ENCODE data around the gene NRXN3.

The NRXN3 gene

GRCh38 chr14:78933166-78933565 is 763.0 kb downstream of the NRXN3 start:
- no peaks in the 10 kb centered on the region for H3K27me3 ChIP-seq (ENCODE audit: insufficient read depth, low read length)
- WGBS: 100% methylated on average over 1 of the region's 2 CpGs
- H3K9me3 ChIP-seq (ENCODE audit: insufficient read depth, low read depth, low read length): no peaks in the 10 kb centered on the region
- 0 out of 2 replicates have a peak, but pooled peaks cover 4% of the 10 kb centered on the region for H3K4me1 ChIP-seq (ENCODE audit: insufficient read depth, low read length)
- H3K4me3 ChIP-seq (ENCODE audit: low read length): no peak overlapping the region
- no peak overlapping the region for H3K27ac ChIP-seq (ENCODE audit: low read depth, low read length)
- no peak overlapping the region for H3K9ac ChIP-seq (ENCODE audit: low read depth, low read length)
- H3K36me3 ChIP-seq (ENCODE audit: insufficient read depth, low read length): no peaks in the 10 kb centered on the region

- H3K4me3 ChIP-seq (ENCODE audit: low read length): no peak overlapping the region
- WGBS: 38% methylated on average over 3 of the region's 4 CpGs
- no peaks in the 10 kb centered on the region for H3K36me3 ChIP-seq (ENCODE audit: insufficient read depth, low read length)
- no peak overlapping the region for H3K9ac ChIP-seq (ENCODE audit: low read depth, low read length)
- H3K27ac ChIP-seq (ENCODE audit: low read depth, low read length): no peak overlapping the region
- H3K27me3 ChIP-seq (ENCODE audit: insufficient read depth, low read length): no peaks in the 10 kb centered on the region
- H3K4me1 ChIP-seq (ENCODE audit: insufficient read depth, low read length): peaks cover 7% of the 10 kb centered on the region; the same call in 1 of the 2 replicates
- H3K9me3 ChIP-seq (ENCODE audit: insufficient read depth, low read depth, low read length): no peaks in the 10 kb centered on the region
Measured at GRCh38 chr14:78933948-78934524, 763.9 kb downstream of the NRXN3 start.

DNA sequence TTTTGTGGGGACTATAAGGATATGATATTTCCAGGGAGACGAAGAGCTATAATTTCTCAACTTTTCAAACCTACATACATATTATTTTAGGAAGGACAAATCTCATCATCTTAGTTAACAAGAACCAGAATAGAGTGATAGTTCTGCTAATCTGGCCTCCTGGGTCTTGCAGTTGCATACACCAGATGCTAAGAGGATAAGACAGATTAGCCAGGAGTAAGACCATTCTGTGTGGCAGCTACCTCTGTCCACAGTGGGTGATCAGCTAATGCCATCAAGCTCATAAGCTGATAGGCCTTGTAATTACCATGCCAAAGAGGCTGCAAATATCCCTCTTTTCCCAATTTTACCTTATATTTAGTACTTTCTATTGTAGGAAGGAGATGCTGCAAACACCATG is 776.8 kb downstream of the NRXN3 start:
- H3K4me1 ChIP-seq (ENCODE audit: insufficient read depth, low read length): no peaks in the 10 kb centered on the region; the same call in 1 of the 2 replicates
- H3K27ac ChIP-seq (ENCODE audit: low read depth, low read length): no peak overlapping the region
- no peaks in the 10 kb centered on the region; the same call in 1 of the 2 replicates for H3K27me3 ChIP-seq (ENCODE audit: insufficient read depth, low read length)
- no peaks in the 10 kb centered on the region for H3K36me3 ChIP-seq (ENCODE audit: insufficient read depth, low read length)
- H3K9ac ChIP-seq (ENCODE audit: low read depth, low read length): no peak overlapping the region
- no CpG with 5 or more reads among the region's 1 CpG for WGBS
- no peak overlapping the region for H3K4me3 ChIP-seq (ENCODE audit: low read length)
- H3K9me3 ChIP-seq (ENCODE audit: insufficient read depth, low read depth, low read length): no peaks in the 10 kb centered on the region

DNA sequence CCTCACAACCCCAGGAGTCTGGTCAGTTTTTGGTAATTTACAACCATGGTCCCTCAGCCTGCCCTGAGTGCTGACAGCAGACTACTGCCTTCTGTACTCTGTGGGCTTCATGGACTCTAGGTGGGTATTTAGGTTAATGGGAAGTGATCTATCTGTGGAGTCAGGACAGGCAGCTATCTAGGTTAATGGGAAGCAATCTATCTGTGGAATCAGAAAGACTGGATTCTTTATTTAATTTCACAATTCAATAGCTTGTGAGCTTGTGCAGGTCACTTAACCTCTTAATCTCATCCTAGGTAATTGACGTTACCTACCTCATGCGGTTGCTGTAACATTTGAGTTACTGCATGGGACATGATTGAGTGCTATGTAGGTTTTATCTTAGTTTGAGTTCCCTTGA is 777.5 kb downstream of the NRXN3 start:
- no peaks in the 10 kb centered on the region for H3K9me3 ChIP-seq (ENCODE audit: insufficient read depth, low read depth, low read length)
- 97% methylated on average over 2 of the region's 2 CpGs for WGBS
- no peaks in the 10 kb centered on the region; the same call in 1 of the 2 replicates for H3K27me3 ChIP-seq (ENCODE audit: insufficient read depth, low read length)
- H3K36me3 ChIP-seq (ENCODE audit: insufficient read depth, low read length): no peaks in the 10 kb centered on the region
- H3K9ac ChIP-seq (ENCODE audit: low read depth, low read length): no peak overlapping the region
- H3K4me1 ChIP-seq (ENCODE audit: insufficient read depth, low read length): no peaks in the 10 kb centered on the region; the same call in 1 of the 2 replicates
- no peak overlapping the region for H3K4me3 ChIP-seq (ENCODE audit: low read length)
- H3K27ac ChIP-seq (ENCODE audit: low read depth, low read length): no peak overlapping the region

GRCh38 chr14:78950649-78951048 is 780.5 kb downstream of the NRXN3 start:
- Histone ChIP-seq H3K27me3 (ENCODE audit: insufficient read depth, low read length) (no peaks in the 10 kb centered on the region; the same call in 1 of the 2 replicates), H3K4me3 (ENCODE audit: low read length) (no peak overlapping the region), H3K9me3 (ENCODE audit: insufficient read depth, low read depth, low read length) (no peaks in the 10 kb centered on the region), H3K36me3 (ENCODE audit: insufficient read depth, low read length) (no peaks in the 10 kb centered on the region), H3K4me1 (ENCODE audit: insufficient read depth, low read length) (no peaks in the 10 kb centered on the region; the same call in 1 of the 2 replicates), H3K27ac (ENCODE audit: low read depth, low read length) (no peak overlapping the region), H3K9ac (ENCODE audit: low read depth, low read length) (no peak overlapping the region)
- WGBS: 73% methylated on average over 2 of the region's 3 CpGs

- Histone ChIP-seq H3K4me1 (ENCODE audit: insufficient read depth, low read length) (no peaks in the 10 kb centered on the region; the same call in 1 of the 2 replicates), H3K27me3 (ENCODE audit: insufficient read depth, low read length) (no peaks in the 10 kb centered on the region), H3K36me3 (ENCODE audit: insufficient read depth, low read length) (no peaks in the 10 kb centered on the region), H3K9ac (ENCODE audit: low read depth, low read length) (no peak overlapping the region), H3K27ac (ENCODE audit: low read depth, low read length) (no peak overlapping the region), H3K4me3 (ENCODE audit: low read length) (no peak overlapping the region), H3K9me3 (ENCODE audit: insufficient read depth, low read depth, low read length) (no peaks in the 10 kb centered on the region)
- 81% methylated on average over 3 of the region's 3 CpGs for WGBS
Measured at GRCh38 chr14:78951602-78952001, 781.4 kb downstream of the NRXN3 start.

GRCh38 chr14:78959674-78960264 is 789.6 kb downstream of the NRXN3 start:
- WGBS: 40% methylated on average over 9 of the region's 9 CpGs
- Histone ChIP-seq H3K4me3 (ENCODE audit: low read length) (no peak overlapping the region), H3K9me3 (ENCODE audit: insufficient read depth, low read depth, low read length) (no peaks in the 10 kb centered on the region), H3K36me3 (ENCODE audit: insufficient read depth, low read length) (no peaks in the 10 kb centered on the region), H3K27ac (ENCODE audit: low read depth, low read length) (no peak overlapping the region), H3K4me1 (ENCODE audit: insufficient read depth, low read length) (no peaks in the 10 kb centered on the region), H3K9ac (ENCODE audit: low read depth, low read length) (no peak overlapping the region), H3K27me3 (ENCODE audit: insufficient read depth, low read length) (no peaks in the 10 kb centered on the region)

GRCh38 chr14:78967111-78967809 is 797.1 kb downstream of the NRXN3 start:
- Histone ChIP-seq H3K9me3 (ENCODE audit: insufficient read depth, low read depth, low read length) (no peaks in the 10 kb centered on the region), H3K27me3 (ENCODE audit: insufficient read depth, low read length) (no peaks in the 10 kb centered on the region), H3K27ac (ENCODE audit: low read depth, low read length) (no peak overlapping the region), H3K4me1 (ENCODE audit: insufficient read depth, low read length) (peaks cover 2% of the 10 kb centered on the region; the same call in 1 of the 2 replicates), H3K9ac (ENCODE audit: low read depth, low read length) (no peak overlapping the region), H3K4me3 (ENCODE audit: low read length) (no peak overlapping the region), H3K36me3 (ENCODE audit: insufficient read depth, low read length) (no peaks in the 10 kb centered on the region)
- 94% methylated on average over 10 of the region's 10 CpGs for WGBS

GRCh38 chr14:78968265-78968664 is 798.1 kb downstream of the NRXN3 start:
- 94% methylated on average over 6 of the region's 6 CpGs for WGBS

GRCh38 chr14:78970677-78971076 is 800.5 kb downstream of the NRXN3 start:
- no peak overlapping the region for H3K4me3 ChIP-seq (ENCODE audit: low read length)
- H3K36me3 ChIP-seq (ENCODE audit: insufficient read depth, low read length): no peaks in the 10 kb centered on the region
- H3K27me3 ChIP-seq (ENCODE audit: insufficient read depth, low read length): no peaks in the 10 kb centered on the region
- H3K9ac ChIP-seq (ENCODE audit: low read depth, low read length): no peak overlapping the region
- 88% methylated on average over 5 of the region's 5 CpGs for WGBS
- H3K4me1 ChIP-seq (ENCODE audit: insufficient read depth, low read length): peaks cover 6% of the 10 kb centered on the region; the same call in 1 of the 2 replicates
- H3K9me3 ChIP-seq (ENCODE audit: insufficient read depth, low read depth, low read length): no peaks in the 10 kb centered on the region
- no peak overlapping the region for H3K27ac ChIP-seq (ENCODE audit: low read depth, low read length)

More at GRCh38 chr14:78968265-78968664, 798.1 kb downstream of the NRXN3 start:
- H3K27me3 ChIP-seq (ENCODE audit: insufficient read depth, low read length): no peaks in the 10 kb centered on the region
- H3K27ac ChIP-seq (ENCODE audit: low read depth, low read length): no peak overlapping the region
- H3K9ac ChIP-seq (ENCODE audit: low read depth, low read length): no peak overlapping the region
- H3K9me3 ChIP-seq (ENCODE audit: insufficient read depth, low read depth, low read length): no peaks in the 10 kb centered on the region
- H3K4me3 ChIP-seq (ENCODE audit: low read length): no peak overlapping the region
- peaks cover 2% of the 10 kb centered on the region; the same call in 1 of the 2 replicates for H3K4me1 ChIP-seq (ENCODE audit: insufficient read depth, low read length)
- no peaks in the 10 kb centered on the region for H3K36me3 ChIP-seq (ENCODE audit: insufficient read depth, low read length)

DNA sequence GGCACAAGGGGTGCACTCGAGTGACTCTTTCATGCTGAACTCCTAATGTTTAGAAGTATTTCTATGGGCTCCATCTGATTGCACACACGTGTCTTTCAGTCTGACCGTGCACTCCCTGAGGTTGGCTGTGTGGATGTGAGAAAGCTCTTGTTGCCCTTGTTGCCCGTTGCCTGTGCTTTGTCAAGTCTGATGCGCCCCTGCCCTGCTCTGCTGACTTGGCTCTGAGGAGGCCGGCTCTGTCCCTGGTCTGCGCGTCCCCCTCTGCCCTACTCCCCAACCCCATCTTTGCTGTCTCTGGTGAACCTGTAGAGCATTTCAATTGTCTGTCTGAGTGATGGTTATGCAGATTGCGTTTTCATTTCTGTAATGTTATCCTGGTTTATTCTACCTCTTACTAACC is 802.3 kb downstream of the NRXN3 start:
- Histone ChIP-seq H3K4me1 (ENCODE audit: insufficient read depth, low read length) (peaks cover 6% of the 10 kb centered on the region; the same call in 1 of the 2 replicates), H3K9me3 (ENCODE audit: insufficient read depth, low read depth, low read length) (no peaks in the 10 kb centered on the region), H3K36me3 (ENCODE audit: insufficient read depth, low read length) (no peaks in the 10 kb centered on the region), H3K9ac (ENCODE audit: low read depth, low read length) (no peak overlapping the region), H3K4me3 (ENCODE audit: low read length) (no peak overlapping the region), H3K27me3 (ENCODE audit: insufficient read depth, low read length) (no peaks in the 10 kb centered on the region), H3K27ac (ENCODE audit: low read depth, low read length) (no peak overlapping the region)
- WGBS: 95% methylated on average over 9 of the region's 9 CpGs

All from HUES64 (cell line).